Ecto neural progenitor cell (in vitro differentiated cells): ENCODE measurements around the gene DPYSL4.
A peak's percentile ranks its signal among the peaks of the same experiment; 100 is the strongest.
"Not testable (repeated sequence)": the region's sequence is repeated elsewhere in the genome, so short reads cannot be mapped to it uniquely, and the experiment has no call there.

ENCODE experiments used
- DNase-seq: peaks from one replicate; pipeline ENCODE4 v3.0.0-alpha.2; 2018; ENCODE audit warnings: low spot score

Gene DPYSL4

DNA sequence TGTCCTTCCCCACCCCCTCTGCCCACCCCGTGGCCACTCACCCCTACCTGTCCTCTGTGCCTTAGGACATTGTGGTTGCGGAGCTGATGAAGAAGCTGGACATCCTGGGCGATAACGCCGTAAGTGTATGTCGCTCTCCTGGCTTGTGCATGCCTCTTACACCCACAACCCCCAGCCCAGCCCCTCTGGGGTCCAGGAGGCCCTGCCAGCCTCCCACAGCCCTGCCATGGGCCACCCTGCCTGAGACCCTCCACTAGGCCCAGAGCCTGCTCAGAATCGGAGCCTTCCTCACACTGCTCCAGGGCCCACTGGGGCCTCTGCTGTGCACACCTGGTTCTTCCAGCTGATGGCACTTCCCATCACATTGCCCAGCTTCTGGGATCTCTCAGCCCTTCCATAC is 36.8 kb upstream of the DPYSL4 start:
- DNase-seq = no peak

DNA sequence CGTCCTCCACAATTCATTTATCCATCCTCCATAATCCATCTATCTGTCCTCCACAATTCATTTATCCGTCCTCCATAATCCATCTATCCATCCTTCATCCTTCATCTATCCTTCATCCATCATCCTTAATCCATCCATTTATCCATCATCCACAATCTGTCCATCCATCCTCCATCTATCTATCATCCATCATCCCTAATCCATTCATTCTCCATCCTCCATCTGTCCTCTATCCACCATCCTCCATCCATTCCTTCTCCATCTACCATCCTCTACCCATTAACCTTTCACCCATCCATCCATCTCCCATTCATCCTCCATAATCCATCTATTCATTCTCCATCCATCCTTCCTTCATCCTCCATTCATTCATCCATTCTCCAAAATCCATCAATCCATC is 36.0 kb upstream of the DPYSL4 start:
- DNase-seq = no peak

DNA sequence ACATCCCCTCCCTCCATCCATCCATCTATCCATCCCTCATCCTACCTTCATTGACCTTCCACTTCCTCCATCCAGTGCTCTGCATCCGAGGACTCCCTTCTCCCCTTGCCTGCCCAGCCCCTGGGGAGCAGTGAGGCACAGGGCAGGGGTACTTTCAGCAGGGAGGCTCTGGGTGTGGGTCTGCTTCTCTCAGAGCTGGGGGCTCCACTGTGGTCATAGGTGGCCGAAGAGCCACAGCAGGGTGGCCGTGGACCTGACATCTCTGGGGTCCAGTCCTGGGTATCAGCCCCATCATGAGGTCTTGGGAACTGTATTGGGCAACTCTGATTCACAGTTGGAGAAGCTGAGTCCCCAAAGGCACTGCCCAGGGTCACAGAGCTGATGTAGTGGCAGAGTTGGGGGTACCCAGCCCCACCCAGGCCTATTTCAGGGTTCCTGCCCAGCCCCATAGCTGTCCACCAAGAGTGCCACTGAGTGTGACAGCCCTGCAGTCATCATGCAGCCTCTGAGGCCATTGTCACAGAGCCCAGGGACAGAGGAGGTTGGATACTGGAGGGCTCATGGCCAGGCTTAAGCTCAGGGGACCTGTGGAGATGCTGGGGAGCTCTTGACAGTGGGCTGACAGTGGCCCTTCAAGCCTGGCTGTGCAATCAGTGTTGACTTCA is 35.3 kb upstream of the DPYSL4 start:
- no peak for DNase-seq

DNA sequence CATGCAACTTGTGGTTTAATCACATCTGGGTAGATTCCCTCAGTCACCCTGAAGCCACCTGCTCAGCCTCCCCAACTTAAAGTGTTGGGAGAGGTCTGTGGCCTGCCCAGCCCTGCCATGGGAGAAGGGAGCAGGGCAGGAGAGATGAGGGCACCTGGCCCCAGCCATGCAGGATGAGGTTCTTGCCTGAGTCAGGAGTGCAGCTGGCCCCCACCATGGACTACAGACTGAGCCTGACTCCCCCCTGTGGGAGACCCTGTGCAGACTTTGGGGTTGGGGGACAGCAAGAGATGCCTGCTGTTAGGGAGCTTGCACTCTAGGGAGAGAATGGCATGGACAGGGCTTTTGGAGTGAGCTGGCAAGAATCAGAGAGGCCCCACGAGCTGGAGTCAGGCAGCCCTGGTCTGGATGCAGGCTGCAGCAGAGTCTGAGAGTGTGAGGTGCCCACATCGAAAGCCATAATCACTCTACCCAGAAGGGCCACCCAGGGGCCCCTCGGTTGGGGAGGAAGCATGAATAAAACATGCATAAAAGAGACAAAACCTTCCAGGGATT is 34.7 kb upstream of the DPYSL4 start:
- DNase-seq = no peak

- no peak for DNase-seq
Measured at GRCh38 chr10:132152896-132153580, 33.7 kb upstream of the DPYSL4 start.

DNA sequence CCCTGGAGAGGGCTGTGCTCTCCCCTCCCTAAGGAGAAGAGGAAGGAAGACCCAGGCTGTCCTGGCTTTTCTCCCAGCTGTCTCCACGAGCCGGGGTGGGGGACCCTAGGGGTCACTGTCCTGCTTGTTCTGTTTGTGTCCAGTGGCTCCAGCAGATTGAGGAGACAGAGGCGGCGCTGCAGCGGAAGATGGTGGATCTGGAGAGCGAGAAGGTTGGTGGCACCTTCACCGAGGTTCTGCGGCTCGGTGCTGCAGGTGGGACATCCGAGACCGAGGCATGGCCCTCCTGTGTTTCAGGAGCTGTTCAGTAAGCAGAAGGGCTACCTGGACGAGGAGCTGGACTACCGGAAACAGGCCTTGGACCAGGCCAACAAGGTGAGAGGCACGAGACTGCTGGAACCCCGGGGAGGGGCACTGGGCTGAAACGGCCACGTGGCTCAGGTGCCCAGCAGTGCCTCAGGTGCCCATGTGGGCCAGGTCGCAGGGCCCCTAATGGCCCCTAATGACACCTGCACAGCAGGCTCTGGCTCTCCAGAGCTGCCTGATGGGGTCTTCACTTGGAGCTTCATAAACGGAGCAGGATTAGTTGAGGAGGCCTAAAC is 33.0 kb upstream of the DPYSL4 start:
- no peak for DNase-seq

- DNase-seq = no peak
Measured at GRCh38 chr10:132154440-132154839, 32.3 kb upstream of the DPYSL4 start.

- no peak for DNase-seq
Measured at GRCh38 chr10:132154931-132155330, 31.8 kb upstream of the DPYSL4 start.

DNA sequence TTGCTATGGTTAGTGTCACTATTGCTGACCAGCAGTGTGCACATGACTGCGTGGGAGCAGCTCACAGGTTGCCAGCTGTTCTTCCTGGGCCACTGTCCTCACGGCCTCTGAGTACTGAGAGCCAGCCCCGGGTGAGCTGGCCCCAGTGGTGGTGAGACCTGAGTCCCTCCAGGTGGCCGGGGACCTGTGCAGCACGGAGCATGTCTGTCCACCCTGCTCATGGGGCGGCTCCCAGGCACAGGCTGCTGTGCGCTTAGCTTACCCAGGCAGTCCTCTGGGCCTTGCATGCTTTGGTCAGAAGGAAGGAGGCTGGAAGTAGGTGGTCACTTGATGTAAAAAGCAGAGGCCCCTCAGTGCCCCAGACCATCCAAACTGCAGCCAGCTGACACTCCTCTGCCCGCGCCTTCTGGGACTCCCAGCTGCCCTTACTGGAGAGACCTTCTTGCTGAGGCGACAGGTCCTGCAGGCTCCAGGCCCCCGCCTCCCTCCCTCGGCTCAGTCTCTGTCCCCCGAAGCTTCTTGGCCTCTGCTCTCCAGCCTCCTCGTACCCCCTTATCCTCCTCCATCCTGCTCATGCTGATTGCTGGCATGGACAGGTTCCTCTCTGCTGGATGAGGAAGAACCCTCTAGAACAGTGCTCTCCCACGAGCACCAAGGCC is 30.9 kb upstream of the DPYSL4 start:
- no peak for DNase-seq

DNA sequence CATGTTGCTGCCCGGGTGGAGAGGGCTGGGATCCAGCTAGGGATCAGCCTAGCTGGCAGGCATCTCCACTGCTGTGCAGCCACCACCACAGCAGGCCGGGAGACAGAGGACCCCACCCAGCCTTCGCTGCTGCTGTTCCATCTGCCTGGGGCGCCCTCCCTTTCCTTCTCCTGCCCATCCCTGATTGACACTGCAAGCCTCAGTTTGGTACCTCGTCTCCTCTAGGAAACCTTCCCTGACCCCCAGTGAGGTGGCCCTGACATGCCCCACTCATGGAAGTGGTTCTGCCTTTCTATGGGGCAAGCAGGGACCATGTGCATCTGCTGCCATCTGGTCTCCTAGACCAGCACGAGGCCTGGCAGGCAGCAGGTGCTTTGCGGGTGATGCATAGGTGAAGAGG is 30.4 kb upstream of the DPYSL4 start:
- DNase-seq = no peak

- no peak for DNase-seq
Measured at GRCh38 chr10:132157101-132157500, 29.6 kb upstream of the DPYSL4 start.

DNA sequence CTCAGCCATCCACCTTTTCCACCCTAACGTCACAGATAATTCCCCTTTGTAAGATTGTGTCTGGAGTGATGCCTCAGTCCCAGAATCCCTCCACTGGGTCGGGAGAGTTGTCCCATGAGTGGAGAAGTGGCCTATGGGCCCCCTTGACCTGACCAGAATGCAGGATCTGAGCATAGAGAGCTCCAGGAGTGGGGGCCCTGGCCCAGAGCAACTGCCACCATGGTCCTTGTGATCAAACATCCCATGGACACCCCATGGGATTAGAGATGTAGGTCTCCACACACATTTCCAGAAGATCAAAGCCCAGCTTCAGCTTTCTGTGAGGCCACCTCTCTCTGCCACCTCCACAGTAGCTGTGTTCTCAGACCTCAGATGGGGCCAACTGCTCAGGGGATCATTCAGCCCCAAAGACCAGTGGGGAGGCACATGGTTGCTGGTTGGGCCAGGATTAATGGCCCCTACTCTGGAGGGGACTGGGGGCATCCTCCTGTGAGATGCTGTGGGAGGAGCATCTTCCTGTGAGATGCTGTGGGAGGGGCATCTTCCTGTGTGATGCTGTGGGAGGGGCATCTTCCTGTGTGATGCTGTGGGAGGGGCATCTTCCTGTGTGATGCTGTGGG is 28.5 kb upstream of the DPYSL4 start:
- DNase-seq = no peak

GRCh38 chr10:132158823-132159222 is 27.9 kb upstream of the DPYSL4 start:
- DNase-seq = no peak

DNA sequence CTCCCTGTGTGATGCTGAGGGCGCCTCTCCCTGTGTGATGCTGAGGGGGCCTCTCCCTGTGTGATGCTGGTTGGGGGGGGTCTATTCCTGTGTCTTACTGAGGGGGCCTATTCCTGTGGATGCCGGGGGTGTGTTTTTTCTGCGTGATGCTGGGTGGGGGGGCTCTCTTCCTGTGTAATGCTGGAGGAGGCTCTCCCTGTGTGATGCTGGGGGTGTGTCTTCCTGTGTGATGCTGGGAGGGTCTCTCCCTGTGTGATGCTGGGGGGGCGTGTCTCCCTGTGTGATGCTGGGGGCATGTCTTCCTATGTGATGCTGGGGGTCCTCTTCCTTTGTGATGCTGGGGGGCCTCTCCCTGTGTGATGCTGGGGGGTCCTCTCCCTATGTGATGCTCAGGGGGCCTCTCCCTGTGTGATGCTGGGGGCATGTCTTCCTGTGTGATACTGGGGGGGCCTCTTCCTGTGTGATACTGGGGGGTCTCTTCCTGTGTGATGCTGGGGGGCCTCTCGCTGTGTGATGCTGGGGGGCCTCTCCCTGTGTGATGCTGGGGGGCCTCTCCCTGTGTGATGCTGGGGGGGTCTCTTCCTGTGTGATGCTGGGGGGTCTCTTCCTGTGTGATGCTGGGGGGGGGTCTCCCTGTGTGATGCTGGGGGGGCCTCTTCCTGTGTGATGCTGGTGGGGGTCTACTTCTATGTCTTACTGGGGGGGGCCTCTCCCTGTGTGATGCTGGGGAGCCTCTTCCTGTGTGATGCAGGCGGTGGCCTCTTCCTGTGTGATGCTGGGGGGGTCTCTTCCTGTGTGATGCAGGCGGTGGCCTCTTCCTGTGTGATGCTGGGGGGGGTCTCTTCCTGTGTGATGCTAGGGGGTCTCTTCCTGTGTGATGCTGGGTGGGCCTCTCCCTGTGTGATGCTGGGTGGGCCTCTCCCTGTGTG is 27.2 kb upstream of the DPYSL4 start:
- DNase-seq = not testable (repeated sequence)

DNA sequence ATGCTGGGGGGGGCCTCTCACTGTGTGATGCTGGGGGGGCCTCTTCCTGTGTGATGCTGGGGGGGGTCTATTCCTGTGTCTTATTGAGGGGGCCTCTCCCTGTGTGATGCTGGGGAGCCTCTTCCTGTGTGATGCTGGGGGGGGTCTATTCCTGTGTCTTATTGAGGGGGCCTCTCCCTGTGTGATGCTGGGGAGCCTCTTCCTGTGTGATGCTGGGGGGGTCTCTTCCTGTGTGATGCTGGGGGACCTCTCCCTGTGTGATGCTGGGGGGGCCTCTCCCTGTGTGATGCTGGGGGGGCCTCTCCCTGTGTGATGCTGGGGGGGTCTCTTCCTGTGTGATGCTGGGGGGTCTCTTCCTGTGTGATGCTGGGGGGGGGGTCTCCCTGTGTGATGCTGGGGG is 26.5 kb upstream of the DPYSL4 start:
- not testable (repeated sequence) for DNase-seq

- not testable (repeated sequence) for DNase-seq
Measured at GRCh38 chr10:132160834-132161622, 25.7 kb upstream of the DPYSL4 start.

GRCh38 chr10:132162021-132162531 is 24.7 kb upstream of the DPYSL4 start:
- no peak for DNase-seq

DNA sequence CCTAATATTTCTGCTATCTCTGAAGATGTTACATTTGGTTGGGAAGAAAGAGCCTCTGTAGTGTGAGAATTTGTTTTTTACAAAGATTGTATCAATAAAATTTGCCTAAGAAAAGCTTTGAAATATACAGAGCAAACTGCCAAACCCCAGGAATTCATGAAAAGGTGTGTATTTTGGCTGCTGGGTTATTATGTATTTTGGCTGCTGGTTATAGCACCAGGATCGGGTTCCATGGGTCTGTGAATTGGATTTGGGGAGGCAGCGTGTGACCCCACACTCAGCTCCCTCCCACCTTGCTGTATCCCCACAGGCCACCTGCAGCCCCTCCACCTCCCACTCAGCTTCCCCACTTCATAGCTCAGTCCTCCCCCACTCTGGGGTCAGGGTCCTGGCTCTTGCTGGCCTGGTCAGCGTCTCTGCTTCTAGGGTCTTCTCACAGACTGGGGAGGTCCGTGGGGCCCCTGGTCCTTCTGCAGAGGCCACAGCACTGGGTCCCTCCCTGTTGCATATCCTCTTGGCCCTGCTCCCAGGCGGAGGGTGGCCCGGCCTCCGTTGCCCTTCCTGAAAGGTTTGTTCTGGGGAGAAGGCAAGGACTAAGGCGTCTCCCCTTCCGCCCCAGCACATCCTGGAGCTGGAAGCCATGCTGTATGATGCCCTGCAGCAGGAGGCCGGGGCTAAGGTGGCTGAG is 24.0 kb upstream of the DPYSL4 start:
- DNase-seq = no peak

DNA sequence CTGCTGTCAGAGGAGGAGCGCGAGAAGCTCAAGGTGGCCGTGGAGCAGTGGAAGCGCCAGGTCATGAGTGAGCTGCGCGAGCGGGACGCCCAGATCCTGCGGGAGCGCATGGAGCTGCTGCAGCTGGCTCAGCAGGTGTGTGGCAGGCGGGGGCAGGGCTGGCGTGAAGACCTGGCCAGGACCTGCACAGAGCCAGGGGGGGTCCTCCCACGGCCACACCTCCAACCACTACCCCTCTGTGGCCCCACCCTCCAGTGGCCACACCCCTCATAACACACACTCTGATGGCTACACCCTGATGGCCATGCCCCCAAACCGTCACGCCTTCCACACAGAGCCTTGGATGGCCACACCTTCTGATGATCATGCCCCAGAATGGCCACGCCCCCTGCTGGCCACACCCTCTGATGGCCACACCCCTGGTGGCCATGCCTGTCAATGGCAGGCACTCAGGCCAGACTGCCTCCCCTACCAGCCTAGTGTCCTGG is 23.4 kb upstream of the DPYSL4 start:
- peak; percentile 86 for DNase-seq
